SIG-M5 (cell line): Measurements from ENCODE around the gene WDR83.

Experiments
- DNase-seq: peaks from one replicate; lab custom pipeline; 2025; lab: John Stamatoyannopoulos, UW

WDR83 gene

GRCh38 chr19:12715929-12716328 is 49.3 kb downstream of the WDR83 start:
- no peak for DNase-seq

GRCh38 chr19:12720296-12720695 is 53.7 kb downstream of the WDR83 start:
- no peak for DNase-seq

GRCh38 chr19:12720851-12721655 is 54.4 kb downstream of the WDR83 start:
- no peak for DNase-seq

- no peak for DNase-seq
Measured at GRCh38 chr19:12721656-12722565, 55.3 kb downstream of the WDR83 start.

- peak; percentile 73 for DNase-seq
Measured at GRCh38 chr19:12722566-12723380, 56.2 kb downstream of the WDR83 start.

- no peak for DNase-seq
Measured at GRCh38 chr19:12723381-12723640, 56.7 kb downstream of the WDR83 start.

- no peak for DNase-seq
Measured at GRCh38 chr19:12723641-12724426, 57.2 kb downstream of the WDR83 start, which contains the start of gene TNPO2. Gene TNPO2 (minus strand): TSS chr19:12723932. CDS start chr19:12720977, 2,955 bp downstream.
